GM23338 (cell line): Measurements from ENCODE around the gene PA2G4. TPM values are rescaled to one million over a fixed set of nuclear protein-coding genes. Genes with fewer than 3 reads are reported as not detected.

Experiments
- ATAC-seq: fragments of 200-7000 bp; cut with Tn5 transposase; 3 replicates; pipeline ENCODE4 v1.9.1; 2020
- DNase-seq: peaks from one replicate; pipeline ENCODE4 v3.0.0-alpha.2; 2015; ENCODE audit warnings: low spot score
- H2AFZ ChIP-seq: fragments of 200-600 bp; sonication (generic); 2 replicates; pipeline ENCODE4 v1.8.0; 2016; ENCODE audit warnings: antibody characterized with exemption, mild to moderate bottlenecking, moderate library complexity
- H3F3A ChIP-seq: fragments of 200-600 bp; sonication (generic); replicated peaks from 2 replicates; pipeline ENCODE4 v1.8.0; 2017; ENCODE audit warnings: antibody characterized with exemption, mixed run types, low read depth
- H3K27ac ChIP-seq: fragments of 200-600 bp; sonication (generic); 2 replicates; pipeline ENCODE4 v1.6.1; 2016; ENCODE audit warnings: low read depth
- H3K27me3 ChIP-seq: fragments of 200-600 bp; sonication (generic); 2 replicates; pipeline ENCODE4 v1.8.0; 2016; ENCODE audit warnings: mild to moderate bottlenecking, mixed run types, moderate library complexity; ENCODE audit not compliant: insufficient read depth
- H3K36me3 ChIP-seq: fragments of 200-600 bp; sonication (generic); 2 replicates; pipeline ENCODE4 v1.8.0; 2016; ENCODE audit warnings: mild to moderate bottlenecking; ENCODE audit not compliant: insufficient read depth
- H3K4me1 ChIP-seq: fragments of 200-600 bp; sonication (generic); 2 replicates; pipeline ENCODE4 v1.8.0; 2016; ENCODE audit warnings: mild to moderate bottlenecking, moderate library complexity; ENCODE audit not compliant: insufficient read depth
- H3K4me2 ChIP-seq: fragments of 200-600 bp; sonication (generic); 2 replicates; pipeline ENCODE4 v1.7.1; 2017; ENCODE audit warnings: mixed run types
- H3K4me3 ChIP-seq: fragments of 200-600 bp; sonication (generic); 2 replicates; pipeline ENCODE4 v1.6.1; 2016; ENCODE audit warnings: mixed run types
- H3K79me2 ChIP-seq: fragments of 200-600 bp; sonication (generic); replicated peaks from 2 replicates; pipeline ENCODE4 v1.8.0; 2017; ENCODE audit warnings: mild to moderate bottlenecking; ENCODE audit not compliant: insufficient read depth
- H3K9me2 ChIP-seq: fragments of 200-600 bp; sonication (generic); 2 replicates; pipeline ENCODE4 v1.8.0; 2017; ENCODE audit not compliant: insufficient read depth
- H4K20me1 ChIP-seq: fragments of 200-600 bp; sonication (generic); replicated peaks from 2 replicates; pipeline ENCODE4 v1.8.0; 2017; ENCODE audit warnings: mild to moderate bottlenecking; ENCODE audit not compliant: insufficient read depth
- H3K27ac Mint-ChIP-seq: 2 replicates; pipeline ENCODE4 v1.8.0; 2020; ENCODE audit warnings: inconsistent platforms, mild to moderate bottlenecking, moderate library complexity, mixed read lengths
- H3K27me3 Mint-ChIP-seq: 3 replicates; pipeline ENCODE4 v1.8.0; 2022; ENCODE audit warnings: low read depth, mild to moderate bottlenecking, moderate library complexity, mixed read lengths, inconsistent platforms; ENCODE audit not compliant: insufficient read depth, poor library complexity
- H3K36me3 Mint-ChIP-seq: 3 replicates; pipeline ENCODE4 v1.8.0; 2021; ENCODE audit warnings: low read depth, mild to moderate bottlenecking, inconsistent platforms, moderate library complexity, mixed read lengths
- H3K4me1 Mint-ChIP-seq: 3 replicates; pipeline ENCODE4 v1.8.0; 2020; ENCODE audit warnings: mild to moderate bottlenecking, inconsistent platforms, mixed read lengths
- H3K4me3 Mint-ChIP-seq: 3 replicates; pipeline ENCODE4 v1.8.0; 2021; ENCODE audit warnings: moderate library complexity, mild to moderate bottlenecking, inconsistent platforms, mixed read lengths
- H3K9me3 Mint-ChIP-seq: 3 replicates; pipeline ENCODE4 v1.8.0; 2020; ENCODE audit warnings: moderate library complexity, mild to moderate bottlenecking, inconsistent platforms, mixed read lengths
- CREB1 ChIP-seq: fragments of 250-450 bp; sonication (Bioruptor Pico); IDR thresholded peaks from 2 replicates; pipeline ENCODE4 v1.5.0; 2020; ENCODE audit warnings: low read depth, mild to moderate bottlenecking, moderate library complexity
- CTCF ChIP-seq, 2 experiments: fragments of 200-600 bp in 1 of 2; sonication (generic) in 1 of 2; conservative IDR thresholded peaks; 2 replicates each; pipeline versions ENCODE4 v1.5.1 to v1.6.1; 2016 to 2017; ENCODE audit warnings: antibody characterized with exemption in 2 of 2, low read depth in 2 of 2, mild to moderate bottlenecking in 2 of 2, moderate library complexity in 1 of 2
- EZH2phosphoT487 ChIP-seq: fragments of 200-600 bp; sonication (generic); IDR thresholded peaks from one replicate; pipeline ENCODE4 v1.8.1; 2018; ENCODE audit warnings: antibody characterized with exemption; ENCODE audit not compliant: unreplicated experiment
- NANOG ChIP-seq: IDR thresholded peaks from 2 replicates; pipeline ENCODE4 v1.6.1; 2016; ENCODE audit warnings: antibody characterized with exemption, borderline replicate concordance
- POLR2AphosphoS5 ChIP-seq: IDR thresholded peaks from 2 replicates; pipeline ENCODE4 v1.6.1; 2016; ENCODE audit warnings: antibody characterized with exemption, low read depth
- REST ChIP-seq: IDR thresholded peaks from one replicate; pipeline ENCODE4 v1.6.1; 2018; ENCODE audit warnings: antibody characterized with exemption; ENCODE audit not compliant: unreplicated experiment
- STAT1 ChIP-seq: IDR thresholded peaks from one replicate; pipeline ENCODE4 v1.6.1; 2016; ENCODE audit warnings: antibody characterized with exemption; ENCODE audit not compliant: unreplicated experiment
- ZNF114 ChIP-seq: fragments of 250-450 bp; sonication (Bioruptor Pico); IDR thresholded peaks from 2 replicates; pipeline ENCODE4 v1.5.0; 2020; ENCODE audit warnings: mild to moderate bottlenecking, moderate library complexity
- ZNF331 ChIP-seq: fragments of 250-450 bp; sonication (Bioruptor Pico); IDR thresholded peaks from 2 replicates; pipeline ENCODE4 v1.5.0; 2020; ENCODE audit warnings: low read depth, mild to moderate bottlenecking, moderate library complexity
- ZNF462 ChIP-seq: fragments of 250-450 bp; sonication (Bioruptor Pico); IDR thresholded peaks from 2 replicates; pipeline ENCODE4 v1.5.0; 2020; ENCODE audit warnings: mild to moderate bottlenecking, moderate library complexity
- polyA plus RNA-seq: library from polyadenylated mRNA; unstranded; fragments of >200 nt; fragmentation: Nextera tagmentation; extraction: Ambion mirVana; gene quantifications from 2 replicates; pipeline ENCODE4 v1.2.1, GENCODE V29; 2016
- total RNA-seq: library from RNA; depleted of rRNA; stranded (reverse); fragments of >200 nt; shearing (Covaris generic); gene quantifications from 2 replicates; pipeline ENCODE4 v1.2.3, GENCODE V29; 2014
- TF ChIP-seq, protein P1 (sequence below): IDR thresholded peaks from 2 replicates; pipeline ENCODE4 v1.6.1; 2016; ENCODE audit warnings: antibody characterized with exemption

PA2G4 gene
- total and polyA plus RNA-seq, 2 experiments from 2014 or later, result 237 to 373 TPM

DNA sequence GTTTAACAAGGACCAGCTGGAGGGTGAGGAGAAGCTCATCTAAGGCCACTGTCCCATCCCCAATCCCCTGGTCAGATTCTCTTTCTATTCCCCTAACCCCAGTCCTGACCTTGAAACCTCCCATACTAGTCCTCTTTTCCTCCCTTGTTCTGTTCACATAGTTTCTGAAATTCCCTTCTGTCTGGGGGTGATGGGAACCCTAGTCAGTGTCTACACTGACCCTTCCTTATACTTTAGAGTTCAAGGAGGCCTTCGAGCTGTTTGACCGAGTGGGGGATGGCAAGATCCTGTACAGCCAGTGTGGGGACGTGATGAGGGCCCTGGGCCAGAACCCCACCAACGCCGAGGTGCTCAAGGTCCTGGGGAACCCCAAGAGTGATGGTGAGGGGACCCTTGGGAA lies 50.5 kb downstream of the PA2G4 start:
- Histone ChIP-seq H3K27ac (no peak overlapping the region), H3K4me2 (no peak overlapping the region), H3K4me1 (peaks cover 28% of the 10 kb centered on the region), H3K9me2 (no peaks in the 10 kb centered on the region), H4K20me1 (no peaks in the 10 kb centered on the region; the same call in 1 of the 2 replicates), H3K4me3 (no peak overlapping the region), H2AFZ (no peak overlapping the region), H3K79me2 (peaks cover 29% of the 10 kb centered on the region), H3K27me3 (no peaks in the 10 kb centered on the region), H3K36me3 (peaks cover 6% of the 10 kb centered on the region; the same call in 1 of the 2 replicates), H3F3A (peaks cover 31% of the 10 kb centered on the region)
- TF ChIP-seq, protein P1, sequence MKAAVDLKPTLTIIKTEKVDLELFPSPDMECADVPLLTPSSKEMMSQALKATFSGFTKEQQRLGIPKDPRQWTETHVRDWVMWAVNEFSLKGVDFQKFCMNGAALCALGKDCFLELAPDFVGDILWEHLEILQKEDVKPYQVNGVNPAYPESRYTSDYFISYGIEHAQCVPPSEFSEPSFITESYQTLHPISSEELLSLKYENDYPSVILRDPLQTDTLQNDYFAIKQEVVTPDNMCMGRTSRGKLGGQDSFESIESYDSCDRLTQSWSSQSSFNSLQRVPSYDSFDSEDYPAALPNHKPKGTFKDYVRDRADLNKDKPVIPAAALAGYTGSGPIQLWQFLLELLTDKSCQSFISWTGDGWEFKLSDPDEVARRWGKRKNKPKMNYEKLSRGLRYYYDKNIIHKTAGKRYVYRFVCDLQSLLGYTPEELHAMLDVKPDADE, result no peak
- TF ChIP-seq CTCF (conservative IDR thresholded peaks at IDR 0.05; ENCODE audit: low read depth in 2 of 2), result no peak
- no peak for TF ChIP-seq POLR2AphosphoS5
- TF ChIP-seq ZNF462, result no peak
- no peak for TF ChIP-seq REST
- no peak for TF ChIP-seq ZNF331 (CRISPR knock-in tag)
- no peak for TF ChIP-seq CREB1 (CRISPR knock-in tag)
- TF ChIP-seq NANOG, result no peak
- no peak for TF ChIP-seq STAT1
- no peak for TF ChIP-seq ZNF114 (CRISPR knock-in tag)
- TF ChIP-seq EZH2phosphoT487, result no peak
- Mint-ChIP-seq H3K27ac (no peak overlapping the region), H3K4me1 (peaks cover 35% of the 10 kb centered on the region), H3K4me3 (peak overlapping the region; percentile 34; the same call in 1 of the 3 replicates), H3K27me3 (peaks cover 34% of the 10 kb centered on the region), H3K9me3 (no peaks in the 10 kb centered on the region; the same call in none of the 3 replicates), H3K36me3 (peaks cover 37% of the 10 kb centered on the region)
- ATAC-seq (no peak), DNase-seq (no peak)
